GM13976 (cell line): ENCODE measurements around the gene IPO11.
"Not testable (repeated sequence)": the region's sequence is repeated elsewhere in the genome, so short reads cannot be mapped to it uniquely, and the experiment has no call there.

Experiments used
- DNase-seq: peaks from one replicate; pipeline ENCODE4 v3.0.0; 2012; ENCODE audit warnings: low spot score
- CTCF ChIP-seq: IDR thresholded peaks from 2 replicates; pipeline ENCODE4 v1.5.1; 2012; ENCODE audit warnings: borderline replicate concordance, mild to moderate bottlenecking; ENCODE audit not compliant: insufficient read depth; ENCODE audit errors: extremely low read depth, missing control alignments, control extremely low read depth
- in situ Hi-C: fragments of 300-500 bp; cut with MboI; formaldehyde crosslinking; loops from one replicate; pipeline ENCODE4 v1.12.0; 2022; ENCODE audit warnings: low sequenced_read_pairs, mixed read lengths, inconsistent platforms; ENCODE audit not compliant: unreplicated experiment

IPO11 gene

GRCh38 chr5:62616615-62617277 lies 204.2 kb downstream of the IPO11 start:
- in situ Hi-C loops = no loop called here
- no peak for TF ChIP-seq CTCF
- no peak for DNase-seq

GRCh38 chr5:62617943-62618342 lies 205.4 kb downstream of the IPO11 start:
- no peak for DNase-seq
- in situ Hi-C loops = no loop called here
- TF ChIP-seq CTCF = no peak

- TF ChIP-seq CTCF = no peak
- DNase-seq = no peak
- in situ Hi-C loops = no loop called here
These were observed 208.2 kb downstream of the IPO11 start for GRCh38 chr5:62620761-62621160.

GRCh38 chr5:62621280-62621679 lies 208.7 kb downstream of the IPO11 start:
- in situ Hi-C loops = no loop called here
- no peak for DNase-seq
- no peak for TF ChIP-seq CTCF

- no peak for DNase-seq
- in situ Hi-C loops = no loop called here
- no peak for TF ChIP-seq CTCF
These were observed 210.7 kb downstream of the IPO11 start for GRCh38 chr5:62623271-62623670.

GRCh38 chr5:62624436-62624835 lies 211.9 kb downstream of the IPO11 start:
- in situ Hi-C loops, DNase-seq: not testable (repeated sequence)

GRCh38 chr5:62626534-62626933 lies 214.0 kb downstream of the IPO11 start:
- DNase-seq = no peak
- in situ Hi-C loops = no loop called here
- no peak for TF ChIP-seq CTCF
